Prostate gland (tissue), 2 donors: ENCODE data around the gene SPPL3. TPM values are rescaled to one million over a fixed set of nuclear protein-coding genes. Genes with fewer than 3 reads are reported as not detected.

Experiments
- DNase-seq: peaks from one replicate; pipeline ENCODE4 v3.0.0-alpha.2; 2019; ENCODE audit warnings: low spot score
- H3K27ac ChIP-seq, 2 donors: fragments of 200-600 bp; sonication (generic); 2 replicates each; pipeline ENCODE4 v1.5.1; 2017 to 2019
- H3K27me3 ChIP-seq: fragments of 200-600 bp; sonication (generic); replicated peaks from 2 replicates; pipeline ENCODE4 v1.5.1; 2019; ENCODE audit not compliant: insufficient read depth
- H3K36me3 ChIP-seq, 2 donors: fragments of 200-600 bp; sonication (generic); 1 replicate in 1 of 2; 2 replicates in 1 of 2; pipeline versions ENCODE4 v1.5.1 to v1.8.1; 2017 to 2019
- H3K4me1 ChIP-seq: fragments of 200-600 bp; sonication (generic); replicated peaks from 2 replicates; pipeline ENCODE4 v1.5.1; 2019
- H3K4me3 ChIP-seq, 2 donors: fragments of 200-600 bp; sonication (generic); 2 replicates each; pipeline ENCODE4 v1.5.1; 2017 to 2019
- H3K9me3 ChIP-seq: fragments of 200-600 bp; sonication (generic); 2 replicates; pipeline ENCODE4 v1.5.1; 2017
- POLR2A ChIP-seq: fragments of 450-650 bp; IDR thresholded peaks from one replicate; pipeline ENCODE4 v1.6.1; 2016; ENCODE audit warnings: antibody characterized with exemption, mild to moderate bottlenecking
- POLR2AphosphoS5 ChIP-seq: sonication (generic); formaldehyde crosslinking; IDR thresholded peaks from one replicate; pipeline ENCODE4 v1.6.1; 2017; ENCODE audit warnings: antibody characterized with exemption
- WGBS: methylation state at CpG from one replicate; pipeline ENCODE4 v1.1.5; 2018; 5-methylcytosine and 5-hydroxymethylcytosine counted together
- intact Hi-C: fragments of 100-400 bp; cut with DNase I; formaldehyde crosslinking; loops from one replicate; pipeline ENCODE4 v1.14.2; 2022
- total RNA-seq, 2 donors: library from RNA; depleted of rRNA; stranded (reverse); fragments of >200 nt; gene quantifications; one replicate each; pipeline ENCODE4 v1.1.0, GENCODE V29; 2016
- TF ChIP-seq, protein P1 (sequence below), 4 experiments: fragments of 200-600 bp in 2 of 4; fragments of 450-650 bp in 2 of 4; sonication (generic) in 2 of 4; IDR thresholded peaks; 1 replicate in 3 of 4; 2 replicates in 1 of 4; pipeline ENCODE4 v1.5.1; 2016 to 2019; ENCODE audit warnings: antibody characterized with exemption in 4 of 4, mild to moderate bottlenecking in 2 of 4, moderate library complexity in 2 of 4

SPPL3 gene
- total RNA-seq, 2 donors from 2014 or later = 36.0 to 37.1 TPM

DNA sequence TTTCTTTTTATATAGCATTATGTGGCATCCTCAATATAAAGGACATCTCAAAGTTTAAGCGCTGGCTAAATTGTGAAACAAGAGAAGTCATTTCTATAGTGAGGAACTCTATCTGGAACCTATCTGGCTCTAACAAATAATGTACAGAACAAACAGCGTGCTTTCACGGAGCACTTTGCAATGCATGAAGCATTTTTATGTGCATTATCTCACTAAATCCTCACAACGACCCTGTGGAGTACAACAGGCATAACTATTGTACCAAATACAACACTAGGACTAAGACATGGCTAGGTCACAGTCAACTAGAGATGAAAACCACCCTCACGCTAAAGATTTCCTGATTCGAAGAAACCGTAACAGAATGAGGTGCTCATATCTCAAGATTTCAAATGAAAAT lies 8.6 kb downstream of the SPPL3 start:
- H3K4me3 ChIP-seq = no peak overlapping the region
- WGBS = 81% methylated on average over 7 of the region's 7 CpGs
- intact Hi-C loops = no loop called here

DNA sequence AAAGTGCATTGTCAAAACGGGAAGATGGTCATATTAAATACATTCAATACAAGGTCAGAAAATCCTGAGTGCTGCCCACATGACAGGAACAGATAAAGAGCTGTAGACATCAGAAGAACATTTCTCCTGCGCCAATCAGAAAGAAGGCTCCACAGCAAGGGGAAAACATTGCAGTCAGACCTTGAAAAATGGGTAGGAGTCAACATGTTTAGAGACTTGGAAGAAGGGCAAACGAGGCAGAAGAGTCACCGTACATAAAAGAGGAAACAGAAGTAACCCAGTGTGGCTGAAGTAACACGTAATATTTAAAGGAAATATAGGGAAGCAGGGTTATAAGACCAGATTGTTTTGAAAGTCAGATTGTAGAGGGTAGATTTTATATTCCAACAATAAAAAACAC lies 11.9 kb downstream of the SPPL3 start:
- Histone ChIP-seq H3K27me3 (no peaks in the 10 kb centered on the region), H3K4me3 (no peak overlapping the region), H3K27ac (no peak overlapping the region), H3K4me1 (no peaks in the 10 kb centered on the region), H3K36me3 (no peaks in the 10 kb centered on the region), H3K9me3 (no peaks in the 10 kb centered on the region)
- 68% methylated on average over 5 of the region's 5 CpGs for WGBS
- intact Hi-C loops = no loop called here
- TF ChIP-seq POLR2AphosphoS5 = no peak
- no peak for TF ChIP-seq POLR2A
- TF ChIP-seq, protein P1, sequence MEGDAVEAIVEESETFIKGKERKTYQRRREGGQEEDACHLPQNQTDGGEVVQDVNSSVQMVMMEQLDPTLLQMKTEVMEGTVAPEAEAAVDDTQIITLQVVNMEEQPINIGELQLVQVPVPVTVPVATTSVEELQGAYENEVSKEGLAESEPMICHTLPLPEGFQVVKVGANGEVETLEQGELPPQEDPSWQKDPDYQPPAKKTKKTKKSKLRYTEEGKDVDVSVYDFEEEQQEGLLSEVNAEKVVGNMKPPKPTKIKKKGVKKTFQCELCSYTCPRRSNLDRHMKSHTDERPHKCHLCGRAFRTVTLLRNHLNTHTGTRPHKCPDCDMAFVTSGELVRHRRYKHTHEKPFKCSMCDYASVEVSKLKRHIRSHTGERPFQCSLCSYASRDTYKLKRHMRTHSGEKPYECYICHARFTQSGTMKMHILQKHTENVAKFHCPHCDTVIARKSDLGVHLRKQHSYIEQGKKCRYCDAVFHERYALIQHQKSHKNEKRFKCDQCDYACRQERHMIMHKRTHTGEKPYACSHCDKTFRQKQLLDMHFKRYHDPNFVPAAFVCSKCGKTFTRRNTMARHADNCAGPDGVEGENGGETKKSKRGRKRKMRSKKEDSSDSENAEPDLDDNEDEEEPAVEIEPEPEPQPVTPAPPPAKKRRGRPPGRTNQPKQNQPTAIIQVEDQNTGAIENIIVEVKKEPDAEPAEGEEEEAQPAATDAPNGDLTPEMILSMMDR (IDR thresholded peaks at IDR 0.05) = no peak
- DNase-seq = no peak

More for the DNA sequence above, 8.6 kb downstream of the SPPL3 start:
- Histone ChIP-seq H3K27me3 (no peaks in the 10 kb centered on the region), H3K4me1 (no peaks in the 10 kb centered on the region), H3K9me3 (no peaks in the 10 kb centered on the region), H3K36me3 (no peaks in the 10 kb centered on the region), H3K27ac (no peak overlapping the region)
- DNase-seq = no peak
- TF ChIP-seq, protein P1 (IDR thresholded peaks at IDR 0.05) = no peak

DNA sequence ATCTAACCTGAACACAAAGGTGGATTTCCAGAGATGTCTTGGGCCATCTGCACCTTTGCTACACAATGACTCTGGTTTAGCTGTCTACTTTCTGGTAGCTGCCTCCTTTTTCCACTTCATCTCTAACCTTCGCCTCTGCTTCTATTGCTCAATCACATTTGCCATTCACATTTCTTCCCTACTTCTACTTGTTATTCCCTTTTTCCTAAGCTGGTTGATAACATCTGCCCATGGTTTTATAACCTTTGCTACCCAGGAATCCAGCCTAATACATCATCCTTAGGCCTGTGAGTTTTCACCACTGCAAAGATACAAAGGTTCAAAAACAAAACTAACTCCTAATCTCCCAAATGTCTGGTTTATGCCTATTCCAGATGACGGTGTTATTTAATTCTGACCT lies 13.2 kb downstream of the SPPL3 start:
- Histone ChIP-seq H3K4me3 (no peak overlapping the region), H3K27ac (no peak overlapping the region)

DNA sequence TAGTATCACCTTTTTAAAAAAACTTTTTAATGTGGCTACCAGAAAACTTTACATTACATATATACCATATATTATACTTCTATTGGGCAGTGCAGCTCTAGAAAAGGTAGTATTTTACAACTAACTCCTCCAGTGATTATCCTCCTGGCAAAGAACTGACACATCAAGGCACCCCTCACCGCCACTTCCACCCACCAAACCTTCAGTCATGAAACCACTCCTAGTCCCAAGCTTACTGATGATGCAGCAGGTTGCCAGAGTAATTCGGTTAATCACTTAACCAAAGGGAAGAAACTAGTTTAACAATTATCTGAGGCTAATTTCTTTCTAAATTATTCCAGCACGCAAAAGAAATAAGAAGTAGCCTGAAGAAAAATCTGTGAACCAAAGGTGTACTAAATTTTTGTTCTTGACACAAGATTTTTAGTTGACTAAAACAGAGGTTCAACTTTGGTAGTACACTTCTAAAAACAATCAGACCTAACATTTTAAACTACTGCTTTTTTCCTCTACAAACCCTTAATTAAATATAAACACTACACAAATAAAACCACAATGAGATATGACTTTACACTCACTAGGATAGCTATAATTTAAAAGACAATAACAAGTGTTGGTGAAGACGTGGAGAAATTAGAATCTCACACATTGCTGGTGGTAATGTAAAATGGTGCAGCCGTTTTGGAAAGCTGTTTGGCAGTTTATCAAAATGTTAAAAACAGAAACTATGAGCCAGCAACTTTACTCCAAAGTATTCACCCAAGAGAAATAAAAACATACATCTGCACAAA lies 16.7 kb downstream of the SPPL3 start:
- Histone ChIP-seq H3K4me1 (no peaks in the 10 kb centered on the region), H3K9me3 (no peaks in the 10 kb centered on the region), H3K36me3 (no peaks in the 10 kb centered on the region), H3K4me3 (no peak overlapping the region), H3K27me3 (no peaks in the 10 kb centered on the region), H3K27ac (no peak overlapping the region)
- DNase-seq = no peak
- WGBS = 76% methylated on average over 5 of the region's 5 CpGs
- TF ChIP-seq, protein P1 (IDR thresholded peaks at IDR 0.05) = no peak
- TF ChIP-seq POLR2AphosphoS5 (no peak), POLR2A (no peak)
- intact Hi-C loops = no loop called here

More for the DNA sequence above, 13.2 kb downstream of the SPPL3 start:
- intact Hi-C loops = no loop called here
- no peaks in the 10 kb centered on the region for H3K9me3 ChIP-seq
- DNase-seq = no peak
- H3K27me3 ChIP-seq = no peaks in the 10 kb centered on the region
- H3K4me1 ChIP-seq = no peaks in the 10 kb centered on the region
- H3K36me3 ChIP-seq = no peaks in the 10 kb centered on the region
- 82% methylated on average over 2 of the region's 2 CpGs for WGBS
- no peak for TF ChIP-seq POLR2AphosphoS5
- TF ChIP-seq POLR2A = no peak
- TF ChIP-seq, protein P1 (IDR thresholded peaks at IDR 0.05) = no peak
